ENCODE results near the gene RANBP17.

DNA sequence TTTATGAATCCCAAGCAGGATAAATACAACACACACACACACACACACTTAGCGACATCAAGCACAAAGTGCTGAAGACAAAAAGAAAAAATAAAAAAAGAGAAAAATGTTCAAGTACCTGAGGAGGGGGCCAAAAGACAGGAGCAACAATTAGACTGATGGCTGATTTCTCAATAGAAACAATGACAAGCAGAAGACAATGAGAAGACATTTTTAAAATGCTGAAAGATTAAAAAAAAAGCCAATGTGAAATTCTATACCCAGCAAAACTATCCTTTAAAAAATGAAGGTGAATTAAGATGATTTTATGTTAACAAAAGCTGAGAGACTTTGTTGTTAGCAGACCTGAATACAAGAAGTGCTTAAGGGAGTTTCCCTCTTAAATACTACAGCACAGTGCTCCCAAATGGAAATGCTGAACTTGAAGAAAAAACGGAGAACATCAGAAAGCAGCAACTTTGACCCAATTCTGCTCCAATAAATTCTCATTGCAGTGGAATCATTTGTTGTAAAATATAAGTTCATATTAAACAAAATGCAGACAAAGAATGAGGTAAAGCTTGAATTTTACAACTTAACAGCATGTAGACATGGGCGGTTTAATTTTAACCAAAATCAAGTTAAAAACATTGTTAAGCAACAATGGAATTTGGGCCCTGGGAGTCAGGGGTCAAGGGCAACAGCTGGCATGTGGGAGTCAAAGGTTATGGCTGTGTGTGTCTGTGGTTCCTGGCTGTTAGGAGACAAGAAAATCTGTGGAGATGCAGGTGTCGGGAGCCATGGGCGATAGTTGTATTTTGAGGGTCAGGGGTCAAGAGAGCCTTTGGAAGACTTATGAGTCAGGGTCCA lies 776 bp upstream of the RANBP17 start:
- no peak for TF ChIP-seq SP1 (IDR thresholded peaks at IDR 0.05)
- no peak for TF ChIP-seq SUZ12 (IDR thresholded peaks at IDR 0.05)
- no peak for TF ChIP-seq FOXM1 (IDR thresholded peaks at IDR 0.05; ENCODE audit: borderline replicate concordance)
- TF ChIP-seq HDGF (IDR thresholded peaks at IDR 0.05; ENCODE audit: borderline replicate concordance) = no peak
- TF ChIP-seq FOXK2 (IDR thresholded peaks at IDR 0.05) = no peak
- no peak for TF ChIP-seq NFRKB (IDR thresholded peaks at IDR 0.05)

Measured in HEK293T (cell line).